Neural cell (in vitro differentiated cells): ENCODE results near the gene EPS8.

Source experiments
- CTCF ChIP-seq: fragments of 450-650 bp; IDR thresholded peaks from 2 replicates; pipeline ENCODE4 v1.5.1; 2014; ENCODE audit warnings: antibody characterized with exemption, mild to moderate bottlenecking, moderate library complexity; ENCODE audit not compliant: poor library complexity, severe bottlenecking
- EP300 ChIP-seq: fragments of 450-650 bp; conservative IDR thresholded peaks from 2 replicates; pipeline ENCODE4 v1.6.1; 2014; ENCODE audit warnings: antibody characterized with exemption, mild to moderate bottlenecking, moderate library complexity; ENCODE audit not compliant: poor library complexity, severe bottlenecking
- EZH2 ChIP-seq: fragments of 200-600, 300-800 bp; shearing (Covaris generic), sonication (generic); IDR thresholded peaks from 2 replicates; pipeline ENCODE4 v1.6.1; 2014; ENCODE audit warnings: antibody characterized with exemption, low read length, borderline replicate concordance, mild to moderate bottlenecking; ENCODE audit not compliant: insufficient read depth, poor library complexity, severe bottlenecking
- MXI1 ChIP-seq: fragments of 450-650 bp; conservative IDR thresholded peaks from 2 replicates; pipeline ENCODE4 v1.6.1; 2014; ENCODE audit warnings: antibody characterized with exemption, mild to moderate bottlenecking; ENCODE audit not compliant: poor library complexity, severe bottlenecking
- POLR2AphosphoS5 ChIP-seq: IDR thresholded peaks from 2 replicates; pipeline ENCODE4 v1.6.1; 2012
- REST ChIP-seq: IDR thresholded peaks from 2 replicates; pipeline ENCODE4 v1.6.1; 2012; ENCODE audit warnings: borderline replicate concordance
- SMC3 ChIP-seq: fragments of 450-650 bp; conservative IDR thresholded peaks from 2 replicates; pipeline ENCODE4 v1.6.1; 2014; ENCODE audit warnings: antibody characterized with exemption, mild to moderate bottlenecking, moderate library complexity; ENCODE audit not compliant: poor library complexity

GRCh38 chr12:15644700-15645099 lies 144.5 kb downstream of the EPS8 start:
- TF ChIP-seq MXI1 (no peak), CTCF (no peak), EZH2 (no peak), POLR2AphosphoS5 (no peak), REST (no peak), SMC3 (no peak), EP300 (no peak)
